ENCODE measurements around the gene AK5.
A peak's percentile ranks its signal among the peaks of the same experiment; 100 is the strongest.
"Not testable (repeated sequence)": the region's sequence is repeated elsewhere in the genome, so short reads cannot be mapped to it uniquely, and the experiment has no call there.

Gene AK5

GRCh38 chr1:77499466-77499865 lies 217.6 kb downstream of the AK5 start:
- DNase-seq (ENCODE audit: low read depth): no peak

- no peak for DNase-seq (ENCODE audit: low read depth)
These were observed 223.2 kb downstream of the AK5 start for GRCh38 chr1:77504986-77505385.

GRCh38 chr1:77506771-77507170 lies 225.0 kb downstream of the AK5 start:
- no peak for DNase-seq (ENCODE audit: low read depth)

- peak; percentile 32 for DNase-seq (ENCODE audit: low read depth)
These were observed 227.3 kb downstream of the AK5 start for GRCh38 chr1:77509051-77509492.

- no peak for DNase-seq (ENCODE audit: low read depth)
These were observed 228.1 kb downstream of the AK5 start for GRCh38 chr1:77509898-77510297.

- DNase-seq (ENCODE audit: low read depth): peak; percentile 98
These were observed 229.6 kb downstream of the AK5 start for GRCh38 chr1:77511440-77511840.

GRCh38 chr1:77512650-77513049 lies 230.8 kb downstream of the AK5 start:
- DNase-seq (ENCODE audit: low read depth): not testable (repeated sequence)

GRCh38 chr1:77513839-77514763 lies 232.3 kb downstream of the AK5 start:
- DNase-seq (ENCODE audit: low read depth): peak; percentile 97

- DNase-seq (ENCODE audit: low read depth): peak; percentile 86
These were observed 233.3 kb downstream of the AK5 start for GRCh38 chr1:77514921-77515776.

GRCh38 chr1:77516106-77516505 lies 234.3 kb downstream of the AK5 start:
- DNase-seq (ENCODE audit: low read depth): no peak

GRCh38 chr1:77524038-77524437 lies 242.2 kb downstream of the AK5 start:
- no peak for DNase-seq (ENCODE audit: low read depth)

- DNase-seq (ENCODE audit: low read depth): not testable (repeated sequence)
These were observed 249.3 kb downstream of the AK5 start for GRCh38 chr1:77531149-77531548.

GRCh38 chr1:77531596-77532280 lies 249.9 kb downstream of the AK5 start:
- peak; percentile 54 for DNase-seq (ENCODE audit: low read depth)

GRCh38 chr1:77532641-77533040 lies 250.8 kb downstream of the AK5 start:
- DNase-seq (ENCODE audit: low read depth): peak; percentile 52

GRCh38 chr1:77533660-77534305 lies 252.0 kb downstream of the AK5 start:
- peak; percentile 79 for DNase-seq (ENCODE audit: low read depth)

GRCh38 chr1:77534456-77534855 lies 252.6 kb downstream of the AK5 start:
- DNase-seq (ENCODE audit: low read depth): peak; percentile 76

- DNase-seq (ENCODE audit: low read depth): peak; percentile 98
These were observed 255.0 kb downstream of the AK5 start for GRCh38 chr1:77536813-77537212.

GRCh38 chr1:77538956-77539518 lies 257.2 kb downstream of the AK5 start:
- peak; percentile 94 for DNase-seq (ENCODE audit: low read depth)

GRCh38 chr1:77539519-77540142 lies 257.8 kb downstream of the AK5 start:
- DNase-seq (ENCODE audit: low read depth): peak; percentile 95

- peak; percentile 89 for DNase-seq (ENCODE audit: low read depth)
These were observed 258.8 kb downstream of the AK5 start for GRCh38 chr1:77540501-77541161.

Measured in EH (cell line).